ENCODE results near the gene A4GNT. TPM values are rescaled to one million over a fixed set of nuclear protein-coding genes. Genes with fewer than 3 reads are reported as not detected.
"Not testable (repeated sequence)": the region's sequence is repeated elsewhere in the genome, so short reads cannot be mapped to it uniquely, and the experiment has no call there.

The A4GNT gene
- total RNA-seq, 1 donor from 2014 or later: not detected

GRCh38 chr3:138092023-138092422, 40.2 kb downstream of the A4GNT start:
- Histone ChIP-seq H3K4me1 (no peaks in the 10 kb centered on the region), H3K4me3 (no peak overlapping the region), H3K36me3 (peaks cover 30 to 70% of the 10 kb centered on the region in 2 donors), H3K27me3 (no peaks in the 10 kb centered on the region), H3K27ac (no peak overlapping the region), H3K9me3 (no peaks in the 10 kb centered on the region)
- TF ChIP-seq CTCF (IDR thresholded peaks at IDR 0.05): no peak
- DNase-seq (ENCODE audit: low spot score in 2 of 2): no peak
- intact Hi-C loops (cut with DNase I): no loop called here

- H3K9me3 ChIP-seq: no peaks in the 10 kb centered on the region
- intact Hi-C loops (cut with DNase I): no loop called here
- no peak for DNase-seq (ENCODE audit: low spot score in 2 of 2)
- H3K27ac ChIP-seq: no peak overlapping the region
- no peak for TF ChIP-seq CTCF (IDR thresholded peaks at IDR 0.05)
- H3K27me3 ChIP-seq: no peaks in the 10 kb centered on the region
- peaks cover 38 to 72% of the 10 kb centered on the region in 2 donors for H3K36me3 ChIP-seq
- no peak overlapping the region for H3K4me3 ChIP-seq
- H3K4me1 ChIP-seq: no peaks in the 10 kb centered on the region
Observed at GRCh38 chr3:138089091-138089490, 43.1 kb downstream of the A4GNT start.

GRCh38 chr3:138085745-138086144, 46.4 kb downstream of the A4GNT start:
- intact Hi-C loops (cut with DNase I); H3K4me3 ChIP-seq; H3K27ac ChIP-seq; H3K9me3 ChIP-seq; H3K27me3 ChIP-seq; DNase-seq (ENCODE audit: low spot score in 2 of 2); H3K4me1 ChIP-seq: not testable (repeated sequence)
- peaks cover 53 to 73% of the 10 kb centered on the region in 2 donors for H3K36me3 ChIP-seq

GRCh38 chr3:138084196-138084595, 48.0 kb downstream of the A4GNT start:
- no peaks in the 10 kb centered on the region for H3K27me3 ChIP-seq
- intact Hi-C loops (cut with DNase I): no loop called here
- DNase-seq (ENCODE audit: low spot score in 2 of 2): no peak
- no peak for TF ChIP-seq CTCF (IDR thresholded peaks at IDR 0.05)
- no peaks in the 10 kb centered on the region for H3K9me3 ChIP-seq
- H3K36me3 ChIP-seq: peaks cover 67 to 74% of the 10 kb centered on the region in 2 donors
- no peaks in the 10 kb centered on the region for H3K4me1 ChIP-seq
- H3K27ac ChIP-seq: no peak overlapping the region
- no peak overlapping the region for H3K4me3 ChIP-seq

- no peak for DNase-seq (ENCODE audit: low spot score in 2 of 2)
- no peak for TF ChIP-seq CTCF (IDR thresholded peaks at IDR 0.05)
- Histone ChIP-seq H3K9me3 (no peaks in the 10 kb centered on the region), H3K4me1 (no peaks in the 10 kb centered on the region), H3K4me3 (no peak overlapping the region), H3K36me3 (peaks cover 72 to 77% of the 10 kb centered on the region in 2 donors), H3K27me3 (no peaks in the 10 kb centered on the region), H3K27ac (no peak overlapping the region)
- intact Hi-C loops (cut with DNase I): no loop called here
Observed at GRCh38 chr3:138082992-138083386, 49.2 kb downstream of the A4GNT start.

- peaks cover 72 to 77% of the 10 kb centered on the region in 2 donors for H3K36me3 ChIP-seq
- DNase-seq (ENCODE audit: low spot score in 2 of 2): no peak
Observed at GRCh38 chr3:138082085-138082991, 49.9 kb downstream of the A4GNT start.

More at GRCh38 chr3:138082085-138082991, 49.9 kb downstream of the A4GNT start:
- intact Hi-C loops (cut with DNase I): no loop called here
- Histone ChIP-seq H3K9me3 (no peaks in the 10 kb centered on the region), H3K27me3 (no peaks in the 10 kb centered on the region), H3K27ac (no peak overlapping the region), H3K4me1 (no peaks in the 10 kb centered on the region), H3K4me3 (no peak overlapping the region)
- no peak for TF ChIP-seq CTCF (IDR thresholded peaks at IDR 0.05)
